Astrocyte (in vitro differentiated cells and primary cell): ENCODE measurements around the gene HPS3. TPM values are rescaled to one million over a fixed set of nuclear protein-coding genes. Genes with fewer than 3 reads are reported as not detected.

Experiments used
- DNase-seq: peaks from one replicate; pipeline ENCODE4 v3.0.0-alpha.2; 2010; ENCODE audit warnings: low read depth
- FAIRE-seq: peaks from 2 replicates; lab custom pipeline; 2011; peaks lifted over from hg19 to GRCh38; lab: Jason Lieb, UNC
- H2AFZ ChIP-seq: 2 replicates; pipeline ENCODE4 v1.6.0; 2012; ENCODE audit warnings: low read depth, low read length, inconsistent platforms
- H3K27ac ChIP-seq: 2 replicates; pipeline ENCODE4 v1.5.1; 2011; ENCODE audit warnings: low read depth, low read length, inconsistent platforms
- H3K27me3 ChIP-seq: 2 replicates; pipeline ENCODE4 v1.6.0; 2011; ENCODE audit warnings: low read length, inconsistent platforms; ENCODE audit not compliant: insufficient read depth
- H3K36me3 ChIP-seq: 2 replicates; pipeline ENCODE4 v1.5.1; 2011; ENCODE audit warnings: low read length, inconsistent platforms; ENCODE audit not compliant: insufficient read depth
- H3K4me1 ChIP-seq: 2 replicates; pipeline ENCODE4 v1.5.1; 2011; ENCODE audit warnings: low read length, inconsistent platforms; ENCODE audit not compliant: insufficient read depth
- H3K4me2 ChIP-seq: 2 replicates; pipeline ENCODE4 v1.6.0; 2012; ENCODE audit warnings: low read length, inconsistent platforms
- H3K4me3 ChIP-seq: 2 replicates; pipeline ENCODE4 v1.5.1; 2011; ENCODE audit warnings: low read depth, mild to moderate bottlenecking, low read length, inconsistent platforms; ENCODE audit not compliant: insufficient read depth
- H3K79me2 ChIP-seq: 2 replicates; pipeline ENCODE4 v1.6.0; 2012; ENCODE audit warnings: mild to moderate bottlenecking, low read length, inconsistent platforms; ENCODE audit not compliant: insufficient read depth
- H3K9ac ChIP-seq: 2 replicates; pipeline ENCODE4 v1.6.0; 2012; ENCODE audit warnings: mild to moderate bottlenecking, low read length, inconsistent platforms
- H3K9me3 ChIP-seq: 2 replicates; pipeline ENCODE4 v1.5.1; 2012; ENCODE audit warnings: low read depth, mild to moderate bottlenecking, low read length, inconsistent platforms; ENCODE audit not compliant: insufficient read depth
- H4K20me1 ChIP-seq: 2 replicates; pipeline ENCODE4 v1.6.0; 2012; ENCODE audit warnings: low read length, inconsistent platforms; ENCODE audit not compliant: insufficient read depth
- H3K27ac Mint-ChIP-seq: one replicate; pipeline ENCODE4 v1.8.0; 2021; ENCODE audit warnings: mild to moderate bottlenecking, mixed read lengths; ENCODE audit not compliant: unreplicated experiment
- H3K27me3 Mint-ChIP-seq: one replicate; pipeline ENCODE4 v1.8.0; 2021; ENCODE audit warnings: low read depth, mixed read lengths; ENCODE audit not compliant: unreplicated experiment
- H3K36me3 Mint-ChIP-seq: one replicate; pipeline ENCODE4 v1.8.0; 2021; ENCODE audit warnings: low read depth, mixed read lengths; ENCODE audit not compliant: unreplicated experiment
- H3K4me1 Mint-ChIP-seq: one replicate; pipeline ENCODE4 v1.8.0; 2021; ENCODE audit warnings: low read depth, mixed read lengths; ENCODE audit not compliant: unreplicated experiment
- H3K4me3 Mint-ChIP-seq: one replicate; pipeline ENCODE4 v1.8.0; 2021; ENCODE audit warnings: mild to moderate bottlenecking, moderate library complexity, mixed read lengths; ENCODE audit not compliant: unreplicated experiment
- H3K9me3 Mint-ChIP-seq: one replicate; pipeline ENCODE4 v1.8.0; 2021; ENCODE audit warnings: mild to moderate bottlenecking, mixed read lengths; ENCODE audit not compliant: unreplicated experiment
- EZH2 ChIP-seq: IDR thresholded peaks from 2 replicates; pipeline ENCODE4 v1.6.1; 2012; ENCODE audit warnings: mild to moderate bottlenecking, low read length, inconsistent platforms; ENCODE audit not compliant: insufficient read depth
- total RNA-seq: library from RNA; stranded (reverse); gene quantifications from 2 replicates; pipeline ENCODE4 v1.2.1, GENCODE V29; 2021
- TF ChIP-seq, protein P1 (sequence below): IDR thresholded peaks from 2 replicates; pipeline ENCODE4 v1.5.1; 2011; ENCODE audit warnings: low read depth, mild to moderate bottlenecking, inconsistent platforms, low read length, moderate library complexity; ENCODE audit not compliant: insufficient read depth

Gene HPS3
- total RNA-seq, 1 donor from 2014 or later = 10.9 TPM

DNA sequence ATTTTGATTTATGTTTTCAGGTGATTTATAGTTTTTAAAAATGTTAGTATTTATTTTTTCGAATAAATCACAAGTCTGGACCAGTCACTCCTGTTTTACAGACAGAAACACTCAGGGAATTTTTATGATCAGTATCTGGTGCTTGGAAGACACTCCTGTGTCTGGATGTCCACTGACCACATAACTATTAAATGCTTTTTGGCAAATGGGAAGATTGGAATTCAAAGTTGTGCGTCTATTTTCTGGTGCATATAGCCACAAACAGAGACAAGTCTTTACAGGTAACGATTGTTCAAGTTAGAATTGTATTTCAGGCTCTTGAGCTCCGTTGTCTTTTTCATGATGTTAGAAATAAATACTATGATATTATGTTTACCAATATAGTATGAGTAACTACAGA lies 80.0 kb downstream of the HPS3 start:
- Mint-ChIP-seq H3K36me3 (no peaks in the 10 kb centered on the region), H3K4me1 (no peaks in the 10 kb centered on the region), H3K27me3 (no peaks in the 10 kb centered on the region), H3K9me3 (no peaks in the 10 kb centered on the region), H3K4me3 (no peak overlapping the region), H3K27ac (no peak overlapping the region)
- Histone ChIP-seq H3K79me2 (no peaks in the 10 kb centered on the region), H3K9ac (no peak overlapping the region), H3K4me2 (no peak overlapping the region), H3K4me1 (no peaks in the 10 kb centered on the region), H3K9me3 (no peaks in the 10 kb centered on the region), H3K36me3 (no peaks in the 10 kb centered on the region), H4K20me1 (no peaks in the 10 kb centered on the region), H3K27me3 (no peaks in the 10 kb centered on the region), H3K4me3 (no peak overlapping the region), H3K27ac (no peak overlapping the region), H2AFZ (no peak overlapping the region)
- no peak for FAIRE-seq
- DNase-seq = no peak
- TF ChIP-seq, protein P1, sequence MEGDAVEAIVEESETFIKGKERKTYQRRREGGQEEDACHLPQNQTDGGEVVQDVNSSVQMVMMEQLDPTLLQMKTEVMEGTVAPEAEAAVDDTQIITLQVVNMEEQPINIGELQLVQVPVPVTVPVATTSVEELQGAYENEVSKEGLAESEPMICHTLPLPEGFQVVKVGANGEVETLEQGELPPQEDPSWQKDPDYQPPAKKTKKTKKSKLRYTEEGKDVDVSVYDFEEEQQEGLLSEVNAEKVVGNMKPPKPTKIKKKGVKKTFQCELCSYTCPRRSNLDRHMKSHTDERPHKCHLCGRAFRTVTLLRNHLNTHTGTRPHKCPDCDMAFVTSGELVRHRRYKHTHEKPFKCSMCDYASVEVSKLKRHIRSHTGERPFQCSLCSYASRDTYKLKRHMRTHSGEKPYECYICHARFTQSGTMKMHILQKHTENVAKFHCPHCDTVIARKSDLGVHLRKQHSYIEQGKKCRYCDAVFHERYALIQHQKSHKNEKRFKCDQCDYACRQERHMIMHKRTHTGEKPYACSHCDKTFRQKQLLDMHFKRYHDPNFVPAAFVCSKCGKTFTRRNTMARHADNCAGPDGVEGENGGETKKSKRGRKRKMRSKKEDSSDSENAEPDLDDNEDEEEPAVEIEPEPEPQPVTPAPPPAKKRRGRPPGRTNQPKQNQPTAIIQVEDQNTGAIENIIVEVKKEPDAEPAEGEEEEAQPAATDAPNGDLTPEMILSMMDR = no peak
- no peak for TF ChIP-seq EZH2

DNA sequence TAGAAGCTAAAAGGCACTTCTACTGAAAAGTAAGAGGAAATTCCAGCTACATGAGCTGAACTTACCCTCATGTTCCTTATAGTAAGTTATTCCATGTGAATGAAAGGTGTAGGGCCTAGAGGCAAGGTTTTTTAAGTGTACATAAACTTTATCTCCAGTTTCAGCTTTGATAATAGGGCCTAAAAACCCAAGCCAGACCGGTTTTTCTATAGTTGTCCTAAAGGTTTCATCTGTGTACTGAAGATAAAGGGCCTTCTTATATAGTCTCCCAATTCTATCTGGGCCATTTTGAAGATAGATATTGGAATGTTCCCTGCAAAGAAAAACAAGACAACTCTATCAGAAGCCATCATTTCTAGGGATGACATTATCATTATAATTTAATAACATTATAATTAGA lies 82.9 kb downstream of the HPS3 start:
- FAIRE-seq (no peak), DNase-seq (no peak)
- no peak overlapping the region for H3K27ac ChIP-seq
- H3K27ac Mint-ChIP-seq = no peak overlapping the region
- H3K4me3 Mint-ChIP-seq = no peak overlapping the region
- no peaks in the 10 kb centered on the region for H3K27me3 Mint-ChIP-seq
- H3K27me3 ChIP-seq = no peaks in the 10 kb centered on the region
- H4K20me1 ChIP-seq = no peaks in the 10 kb centered on the region
- no peak overlapping the region for H3K4me3 ChIP-seq
- H3K36me3 Mint-ChIP-seq = no peaks in the 10 kb centered on the region
- no peaks in the 10 kb centered on the region for H3K9me3 Mint-ChIP-seq
- H3K4me2 ChIP-seq = no peak overlapping the region
- H3K9me3 ChIP-seq = no peaks in the 10 kb centered on the region
- no peaks in the 10 kb centered on the region for H3K4me1 ChIP-seq
- H3K4me1 Mint-ChIP-seq = no peaks in the 10 kb centered on the region
- H3K9ac ChIP-seq = no peak overlapping the region
- H3K36me3 ChIP-seq = no peaks in the 10 kb centered on the region
- no peak overlapping the region for H2AFZ ChIP-seq
- no peaks in the 10 kb centered on the region for H3K79me2 ChIP-seq
- TF ChIP-seq, protein P1 = no peak
- TF ChIP-seq EZH2 = no peak

DNA sequence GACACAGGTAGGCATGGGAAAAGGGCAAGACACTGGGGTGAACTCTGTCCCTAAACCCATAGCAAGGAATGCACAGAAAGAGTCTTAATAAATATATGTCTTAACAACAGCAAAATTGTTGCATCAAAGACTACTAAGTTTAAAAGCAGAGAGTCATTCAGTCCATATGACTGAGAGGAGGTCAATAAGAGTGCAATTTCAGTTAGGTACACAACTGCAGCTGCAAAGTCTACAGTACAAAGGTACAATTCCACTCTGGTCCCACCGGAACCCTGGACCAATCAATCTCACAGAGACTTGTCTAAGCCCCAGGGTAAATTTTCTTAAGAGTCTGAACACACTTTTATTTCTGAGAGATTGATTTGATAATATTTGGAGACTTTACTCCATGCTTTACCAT lies 85.3 kb downstream of the HPS3 start:
- H3K27ac ChIP-seq = no peak overlapping the region
- H3K4me1 Mint-ChIP-seq = no peaks in the 10 kb centered on the region
- no peaks in the 10 kb centered on the region for H3K36me3 ChIP-seq
- DNase-seq = no peak
- H3K27ac Mint-ChIP-seq = no peak overlapping the region
- no peaks in the 10 kb centered on the region for H3K4me1 ChIP-seq
- no peaks in the 10 kb centered on the region for H3K36me3 Mint-ChIP-seq
- no peaks in the 10 kb centered on the region for H3K9me3 Mint-ChIP-seq
- no peaks in the 10 kb centered on the region for H4K20me1 ChIP-seq
- no peak overlapping the region for H3K9ac ChIP-seq
- no peak overlapping the region for H2AFZ ChIP-seq
- TF ChIP-seq, protein P1 = no peak
- no peak for TF ChIP-seq EZH2
- no peak overlapping the region for H3K4me2 ChIP-seq
- no peaks in the 10 kb centered on the region for H3K27me3 ChIP-seq
- H3K9me3 ChIP-seq = no peaks in the 10 kb centered on the region
- H3K4me3 ChIP-seq = no peak overlapping the region
- no peak for FAIRE-seq
- H3K27me3 Mint-ChIP-seq = no peaks in the 10 kb centered on the region
- H3K79me2 ChIP-seq = no peaks in the 10 kb centered on the region
- no peak overlapping the region for H3K4me3 Mint-ChIP-seq
